ENCODE results near the gene ELOVL1.
"Not testable (repeated sequence)": the region's sequence is repeated elsewhere in the genome, so short reads cannot be mapped to it uniquely, and the experiment has no call there.

The ELOVL1 gene

GRCh38 chr1:43379476-43379875 is 11.7 kb upstream of the ELOVL1 start:
- no peak for DNase-seq

GRCh38 chr1:43377831-43378230 is 10.0 kb upstream of the ELOVL1 start:
- no peak for DNase-seq

- no peak for DNase-seq
Measured at GRCh38 chr1:43376723-43377235, 9.0 kb upstream of the ELOVL1 start.

- DNase-seq, result no peak
Measured at GRCh38 chr1:43373066-43373940, 5.5 kb upstream of the ELOVL1 start.

GRCh38 chr1:43372172-43372571 is 4.4 kb upstream of the ELOVL1 start:
- no peak for DNase-seq

GRCh38 chr1:43370564-43370963 is 2.8 kb upstream of the ELOVL1 start:
- no peak for DNase-seq

- DNase-seq, result not testable (repeated sequence)
Measured at GRCh38 chr1:43369779-43370178, 2.0 kb upstream of the ELOVL1 start.

GRCh38 chr1:43368646-43369020 is 822 bp upstream of the ELOVL1 start:
- DNase-seq, result no peak

GRCh38 chr1:43367026-43367903 is 546 bp downstream of the ELOVL1 start:
- DNase-seq, result no peak

- no peak for DNase-seq
Measured at GRCh38 chr1:43366601-43367025, 1.2 kb downstream of the ELOVL1 start.

GRCh38 chr1:43366179-43366578 is 1.6 kb downstream of the ELOVL1 start:
- DNase-seq, result no peak

GRCh38 chr1:43365678-43366077 is 2.1 kb downstream of the ELOVL1 start:
- DNase-seq, result no peak

GRCh38 chr1:43363935-43364525 is 3.8 kb downstream of the ELOVL1 start:
- DNase-seq, result no peak

- DNase-seq, result no peak
Measured at GRCh38 chr1:43363283-43363934, 4.4 kb downstream of the ELOVL1 start.

GRCh38 chr1:43360616-43361015 is 7.2 kb downstream of the ELOVL1 start:
- DNase-seq, result no peak

GRCh38 chr1:43359696-43360095 is 8.1 kb downstream of the ELOVL1 start:
- no peak for DNase-seq

GRCh38 chr1:43358746-43359693 is 8.8 kb downstream of the ELOVL1 start, which contains the start of gene CDC20:
TSS of gene CDC20 (plus strand) at chr1:43358981. CDS start at chr1:43359216, 235 bp downstream.
- DNase-seq, result peak; percentile 99

GRCh38 chr1:43358121-43358745 is 9.6 kb downstream of the ELOVL1 start:
- DNase-seq, result no peak

- DNase-seq, result no peak
Measured at GRCh38 chr1:43357251-43357650, 10.6 kb downstream of the ELOVL1 start.

- no peak for DNase-seq
Measured at GRCh38 chr1:43354936-43355335, 12.9 kb downstream of the ELOVL1 start.

GRCh38 chr1:43354471-43354870 is 13.3 kb downstream of the ELOVL1 start:
- DNase-seq, result no peak
